HG03159 (cell line): ENCODE measurements around the gene CSPG4.
"Not testable (repeated sequence)": the region's sequence is repeated elsewhere in the genome, so short reads cannot be mapped to it uniquely, and the experiment has no call there.

ENCODE experiments used
- ATAC-seq: cut with Tn5 transposase; IDR thresholded peaks from one replicate; pipeline ENCODE4 v1.9.1; 2021; ENCODE audit warnings: mild to moderate bottlenecking, moderate library complexity; ENCODE audit not compliant: unreplicated experiment

CSPG4 gene

GRCh38 chr15:75738647-75739325, 26.1 kb upstream of the CSPG4 start:
- peak; percentile 86 for ATAC-seq

GRCh38 chr15:75738014-75738646, 25.5 kb upstream of the CSPG4 start:
- ATAC-seq = peak; percentile 7

DNA sequence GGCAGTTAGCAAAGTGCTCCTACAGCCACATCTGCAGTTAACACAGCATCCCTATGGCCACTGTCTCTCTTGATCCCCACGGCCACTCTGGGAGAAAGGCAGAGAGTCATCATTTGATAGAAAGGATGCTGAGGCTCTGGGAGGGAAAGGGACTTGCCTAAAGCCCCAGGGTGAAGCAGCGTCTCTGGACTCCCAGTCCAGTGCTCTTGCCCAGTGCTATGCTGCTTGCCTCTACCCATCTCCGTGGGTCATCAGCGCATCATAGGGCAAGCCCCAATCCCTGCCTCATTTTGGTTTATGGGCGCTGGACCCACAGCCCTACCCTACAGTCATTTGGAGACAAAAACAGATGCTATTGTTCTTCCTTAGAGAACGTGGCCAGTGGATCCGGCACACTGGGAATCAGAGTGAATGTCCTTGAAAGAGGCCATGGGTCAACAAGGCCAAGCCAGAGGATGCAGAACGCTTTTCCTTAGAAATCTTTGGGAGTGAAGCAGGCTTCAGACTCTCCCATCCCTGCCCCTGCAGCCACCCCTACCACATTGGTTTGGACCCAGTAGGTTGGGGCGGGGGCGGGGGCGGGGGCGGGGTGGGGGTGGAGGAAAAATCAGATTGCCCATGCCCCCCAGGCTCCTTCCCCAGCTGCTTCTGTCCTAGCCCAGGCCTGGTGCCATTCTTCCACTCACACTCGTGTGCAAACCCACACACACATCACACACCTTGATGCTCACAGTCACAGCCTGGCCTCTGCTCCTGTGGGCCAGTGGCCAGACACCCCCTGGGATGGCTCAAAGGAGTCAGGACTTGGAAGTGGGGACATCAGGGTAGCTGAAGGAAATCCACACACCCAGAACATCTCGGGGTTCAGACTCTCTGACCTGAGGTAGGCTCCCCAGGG, 24.7 kb upstream of the CSPG4 start:
- not testable (repeated sequence) for ATAC-seq

GRCh38 chr15:75736256-75736655, 23.6 kb upstream of the CSPG4 start:
- no peak for ATAC-seq

- not testable (repeated sequence) for ATAC-seq
Measured at GRCh38 chr15:75734861-75735760, 22.5 kb upstream of the CSPG4 start.

GRCh38 chr15:75733761-75734651, 21.4 kb upstream of the CSPG4 start:
- no peak for ATAC-seq

DNA sequence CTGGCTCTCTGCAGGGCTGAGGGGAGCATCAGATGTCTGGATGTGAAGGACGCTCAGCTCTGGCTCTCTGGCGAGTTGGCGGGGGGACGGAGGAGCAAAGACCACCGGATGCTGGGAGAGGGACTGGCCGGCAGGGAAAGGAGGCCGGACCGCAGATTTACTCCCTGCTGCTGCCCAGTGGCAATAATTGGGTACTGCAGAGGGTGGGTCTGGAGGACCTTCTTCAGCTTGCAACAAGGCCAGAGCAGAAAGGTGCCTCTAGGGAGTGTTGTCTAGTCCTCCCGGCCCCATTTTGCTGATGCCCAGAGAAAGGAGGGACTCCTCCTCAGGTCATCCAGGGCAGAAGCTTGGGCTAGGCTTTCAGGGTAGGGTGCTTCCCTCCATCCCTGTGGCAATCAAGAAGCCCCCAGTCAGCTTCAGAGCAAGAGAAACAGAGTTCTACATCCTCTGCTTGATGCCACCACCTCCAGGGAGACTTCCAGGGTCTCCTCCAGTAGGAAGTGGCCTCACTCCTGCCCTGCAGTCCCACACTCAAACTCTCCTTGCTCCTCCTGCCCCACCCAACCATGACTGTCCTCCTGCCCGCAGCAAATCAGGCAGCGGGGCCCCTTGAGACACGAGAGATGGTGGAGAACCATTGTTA, 20.3 kb upstream of the CSPG4 start:
- ATAC-seq = peak; percentile 69

GRCh38 chr15:75732177-75732808, 19.6 kb upstream of the CSPG4 start:
- ATAC-seq = no peak

GRCh38 chr15:75731248-75732151, 18.9 kb upstream of the CSPG4 start:
- no peak for ATAC-seq

DNA sequence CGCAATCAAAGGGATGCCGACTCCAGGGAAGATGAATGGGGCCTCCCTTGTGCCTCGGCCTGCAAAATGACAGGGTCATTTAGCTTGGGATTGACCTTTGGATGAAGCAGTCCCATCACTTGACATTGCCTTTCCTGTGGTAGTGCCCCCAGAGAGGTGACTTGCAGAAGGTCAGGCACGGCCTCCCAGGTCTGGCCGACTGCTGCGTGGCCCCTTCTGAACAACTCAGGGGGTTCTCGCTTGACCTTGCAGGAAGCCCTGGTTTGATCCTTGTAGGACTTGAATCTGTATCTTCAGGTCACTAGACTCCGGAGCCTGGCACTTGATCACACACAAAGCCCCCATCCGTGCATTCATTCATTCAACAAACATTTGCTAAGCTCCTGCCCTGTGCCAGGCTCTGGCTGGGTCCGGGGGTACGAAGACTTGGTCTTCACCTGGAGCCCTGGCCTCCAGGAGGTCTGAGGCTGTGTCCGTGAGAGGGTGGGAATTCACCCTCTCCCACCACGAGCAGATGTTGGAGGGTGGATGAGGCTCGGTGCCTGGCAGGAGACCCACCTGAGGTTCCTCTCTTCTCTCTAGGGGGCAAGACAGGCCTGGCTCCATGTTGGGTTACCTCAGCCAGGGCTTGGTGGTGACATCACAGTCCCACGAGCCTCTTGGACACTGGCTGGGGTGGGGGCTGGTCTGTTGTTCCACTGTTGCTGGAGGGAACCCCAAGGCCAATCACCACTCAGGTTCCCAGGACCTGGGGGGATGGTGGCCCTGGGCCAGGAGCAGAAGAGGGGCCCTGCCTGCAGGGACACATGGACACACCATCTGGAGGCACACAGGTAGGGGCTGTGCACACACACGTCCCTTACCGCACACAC, 18.0 kb upstream of the CSPG4 start:
- ATAC-seq = not testable (repeated sequence)

DNA sequence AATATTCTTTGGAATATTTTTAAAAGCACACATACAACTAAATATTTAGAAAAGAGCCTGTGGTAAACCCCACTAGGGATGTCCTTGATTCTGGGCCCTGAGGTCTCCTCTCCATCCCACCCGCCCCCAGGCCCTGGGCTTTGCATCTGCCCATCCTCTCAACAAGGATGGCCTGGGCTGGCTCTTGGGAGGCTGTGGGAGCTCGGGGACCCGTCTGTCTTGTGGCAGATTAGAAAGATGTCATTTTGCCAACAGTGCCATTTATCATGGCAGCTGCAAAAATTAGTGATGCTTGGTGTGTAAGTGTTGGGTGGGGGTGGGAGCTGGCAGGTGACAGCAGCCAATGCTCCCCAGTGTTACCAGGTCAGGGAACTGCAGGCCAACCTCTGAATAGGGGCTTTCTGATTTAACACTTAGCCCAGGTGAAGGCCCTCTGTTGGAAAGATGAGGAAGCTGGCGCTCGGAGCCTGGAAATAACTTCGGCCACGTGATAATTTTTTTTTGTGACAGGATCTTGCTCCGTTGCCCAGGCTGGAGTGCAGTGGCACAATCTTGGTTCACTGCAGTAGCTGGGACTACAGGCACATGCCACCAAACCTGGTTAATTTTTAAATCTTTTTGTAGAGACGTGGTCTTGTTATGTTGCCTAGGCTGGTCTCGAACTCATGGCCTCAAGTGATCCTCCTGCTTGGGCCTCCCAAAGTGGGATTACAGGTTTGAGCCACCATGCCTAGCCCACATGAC, 16.9 kb upstream of the CSPG4 start:
- no peak for ATAC-seq

DNA sequence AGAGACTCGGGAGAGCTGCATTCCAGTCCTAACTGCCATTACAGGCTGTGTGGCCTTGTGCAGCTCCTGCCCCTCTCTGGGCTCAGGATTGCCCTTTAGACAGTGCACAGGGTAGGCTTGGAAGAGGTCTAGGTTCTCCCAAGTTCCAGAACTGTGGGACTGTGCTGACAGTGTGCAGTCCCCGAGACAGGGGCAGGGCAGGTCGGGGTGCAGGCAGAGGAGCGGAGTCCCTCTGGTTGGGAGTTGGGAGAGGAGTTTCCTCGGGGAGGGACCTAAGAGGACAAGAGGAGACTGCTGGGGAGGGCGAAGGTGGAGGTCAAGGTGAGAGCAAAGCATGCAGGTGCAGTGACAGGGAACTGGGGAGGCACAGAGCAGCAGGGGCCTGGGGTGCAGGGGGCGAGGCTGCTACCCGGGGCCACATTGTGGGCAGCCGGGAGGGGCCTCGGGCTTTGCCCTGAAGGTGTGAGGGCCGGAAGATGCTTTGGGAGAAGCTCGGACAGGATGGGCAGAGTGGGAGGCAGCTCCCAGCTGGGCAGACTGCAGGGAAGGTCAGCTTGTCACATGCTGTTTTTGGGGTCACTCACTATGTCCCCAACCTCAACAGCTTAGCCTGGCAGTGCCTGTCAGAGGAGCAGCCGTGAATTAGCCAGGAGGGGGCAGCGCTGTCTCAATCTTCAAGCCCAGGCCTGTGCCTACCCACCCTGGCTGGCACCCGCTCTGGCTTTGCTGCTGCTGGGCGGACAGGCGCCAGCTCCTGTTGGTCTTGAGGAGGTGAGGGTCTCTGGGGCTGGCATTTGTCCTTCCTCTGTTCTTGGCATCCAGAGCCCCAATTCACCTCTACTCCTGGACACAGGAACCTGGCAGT, 15.4 kb upstream of the CSPG4 start:
- ATAC-seq = no peak

- no peak for ATAC-seq
Measured at GRCh38 chr15:75727031-75727531, 14.4 kb upstream of the CSPG4 start.

- no peak for ATAC-seq
Measured at GRCh38 chr15:75725719-75726607, 13.3 kb upstream of the CSPG4 start.
